ENCODE results near the gene PRH1.

The PRH1 gene

GRCh38 chr12:10842862-10843261 lies 41.2 kb downstream of the PRH1 start:
- DNase-seq (ENCODE audit: low read depth in 1 of 2, low spot score in 1 of 2): no peak

DNA sequence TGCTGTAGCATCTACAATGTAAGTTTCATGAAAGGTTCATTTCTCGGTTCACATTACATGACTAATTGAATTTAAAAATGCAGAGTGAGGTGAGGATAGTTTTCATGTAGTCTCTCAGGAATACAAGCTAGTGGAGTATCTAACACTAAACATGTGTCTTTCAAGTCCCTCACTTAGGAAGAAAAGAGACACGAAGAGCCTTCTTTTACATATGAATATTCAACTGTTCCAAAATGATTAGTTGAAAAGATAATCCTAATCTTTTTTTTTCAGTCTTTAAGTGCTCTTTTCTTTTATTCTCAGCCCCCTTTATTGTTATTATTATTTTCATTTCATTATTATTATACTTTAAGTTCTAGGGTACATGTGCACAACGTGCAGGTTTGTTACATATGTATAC lies 45.6 kb downstream of the PRH1 start:
- DNase-seq (ENCODE audit: low read depth in 1 of 2, low spot score in 1 of 2): no peak

All from stimulated activated CD4-positive, alpha-beta T cell treated with anti-CD3 and anti-CD28 coated beads, Interleukin-15, amount 100 ng/mL, for 1 hour (primary cell).